Gastrocnemius medialis (tissue), 4 donors: ENCODE results near the gene YJU2. TPM values are rescaled to one million over a fixed set of nuclear protein-coding genes. Genes with fewer than 3 reads are reported as not detected.
"Not testable (repeated sequence)": the region's sequence is repeated elsewhere in the genome, so short reads cannot be mapped to it uniquely, and the experiment has no call there.

Source experiments
- ATAC-seq, 2 donors: fragments of 150-250 bp; one replicate each; pipeline ENCODE4 v1.9.1; 2016
- DNase-seq, 2 donors: peaks; one replicate each; pipeline ENCODE4 v3.0.0-alpha.2; 2019
- H3K27ac ChIP-seq, 4 donors: fragments of 200-600 bp; sonication (generic); 1 replicate in 1 of 4; 2 replicates in 3 of 4; pipeline ENCODE4 v1.5.1; 2016 to 2018; ENCODE audit warnings: mild to moderate bottlenecking in 2 of 4, moderate library complexity in 1 of 4
- H3K27me3 ChIP-seq, 3 donors: fragments of 200-600 bp; sonication (generic) in 2 of 3; 1 replicate in 1 of 3; 2 replicates in 2 of 3; pipeline versions ENCODE4 v1.5.1 to v1.6.0; 2016 to 2019; ENCODE audit warnings: mild to moderate bottlenecking in 1 of 3, moderate library complexity in 1 of 3
- H3K36me3 ChIP-seq, 2 donors: fragments of 200-600 bp; sonication (generic) in 1 of 2; one replicate each; pipeline ENCODE4 v1.5.1; 2017 to 2018
- H3K4me1 ChIP-seq, 2 donors: fragments of 200-600 bp; sonication (generic) in 1 of 2; one replicate each; pipeline ENCODE4 v1.5.1; 2016 to 2017; ENCODE audit warnings: mild to moderate bottlenecking in 2 of 2
- H3K4me3 ChIP-seq, 4 donors: fragments of 200-600 bp; sonication (generic) in 3 of 4; 1 replicate in 1 of 4; 2 replicates in 3 of 4; pipeline ENCODE4 v1.5.1; 2016 to 2019; ENCODE audit warnings: mild to moderate bottlenecking in 2 of 4
- H3K9me3 ChIP-seq, 3 donors: fragments of 200-600 bp; sonication (generic) in 2 of 3; 1 replicate in 1 of 3; 2 replicates in 2 of 3; pipeline ENCODE4 v1.5.1; 2016 to 2019
- POLR2A ChIP-seq, 2 donors: fragments of 450-650 bp; IDR thresholded peaks; one replicate each; pipeline ENCODE4 v1.6.1; 2017; ENCODE audit warnings: antibody characterized with exemption in 2 of 2, mild to moderate bottlenecking in 2 of 2, moderate library complexity in 2 of 2
- in situ Hi-C, 4 donors: fragments of 200-750 bp; cut with MboI; loops; one replicate each; pipeline versions ENCODE4 v1.15.0 to v1.8.0; 2017; ENCODE audit warnings: low sequenced_read_pairs in 4 of 4
- intact Hi-C: fragments of 100-400 bp; cut with DNase I; formaldehyde crosslinking; loops from one replicate; pipeline ENCODE4 v1.15.1; 2023; ENCODE audit warnings: low total_unique reads
- total RNA-seq, 4 donors: library from RNA; depleted of rRNA; stranded (reverse); fragments of >200 nt; gene quantifications; one replicate each; pipeline versions ENCODE4 v1.1.0 to v1.2.3, GENCODE V29; 2016
- TF ChIP-seq, protein P1 (sequence below), 5 experiments: fragments of 450-650 bp in 3 of 5; fragments of 200-600 bp in 2 of 5; sonication (generic) in 2 of 5; IDR thresholded peaks in 4 of 5; conservative IDR thresholded peaks in 1 of 5; 1 replicate in 4 of 5; 2 replicates in 1 of 5; pipeline ENCODE4 v1.5.1; 2016 to 2019; ENCODE audit warnings: antibody characterized with exemption in 5 of 5, mild to moderate bottlenecking in 3 of 5, moderate library complexity in 3 of 5

Gene YJU2
- total RNA-seq, 4 donors from 2014 or later: 13.5 to 37.8 (median 19.9) TPM

- Histone ChIP-seq H3K27ac (no peak overlapping the region), H3K9me3 (no peaks in the 10 kb centered on the region), H3K27me3 (peaks cover 0 to 4% (median 0%) of the 10 kb centered on the region in 3 donors), H3K4me3 (no peak overlapping the region), H3K4me1 (no peaks in the 10 kb centered on the region), H3K36me3 (no peaks in the 10 kb centered on the region)
- TF ChIP-seq POLR2A (IDR thresholded peaks at IDR 0.05): no peak
- TF ChIP-seq, protein P1, sequence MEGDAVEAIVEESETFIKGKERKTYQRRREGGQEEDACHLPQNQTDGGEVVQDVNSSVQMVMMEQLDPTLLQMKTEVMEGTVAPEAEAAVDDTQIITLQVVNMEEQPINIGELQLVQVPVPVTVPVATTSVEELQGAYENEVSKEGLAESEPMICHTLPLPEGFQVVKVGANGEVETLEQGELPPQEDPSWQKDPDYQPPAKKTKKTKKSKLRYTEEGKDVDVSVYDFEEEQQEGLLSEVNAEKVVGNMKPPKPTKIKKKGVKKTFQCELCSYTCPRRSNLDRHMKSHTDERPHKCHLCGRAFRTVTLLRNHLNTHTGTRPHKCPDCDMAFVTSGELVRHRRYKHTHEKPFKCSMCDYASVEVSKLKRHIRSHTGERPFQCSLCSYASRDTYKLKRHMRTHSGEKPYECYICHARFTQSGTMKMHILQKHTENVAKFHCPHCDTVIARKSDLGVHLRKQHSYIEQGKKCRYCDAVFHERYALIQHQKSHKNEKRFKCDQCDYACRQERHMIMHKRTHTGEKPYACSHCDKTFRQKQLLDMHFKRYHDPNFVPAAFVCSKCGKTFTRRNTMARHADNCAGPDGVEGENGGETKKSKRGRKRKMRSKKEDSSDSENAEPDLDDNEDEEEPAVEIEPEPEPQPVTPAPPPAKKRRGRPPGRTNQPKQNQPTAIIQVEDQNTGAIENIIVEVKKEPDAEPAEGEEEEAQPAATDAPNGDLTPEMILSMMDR (IDR thresholded peaks at IDR 0.05 in 4 of 5, conservative IDR thresholded peaks at IDR 0.05 in 1 of 5): no peak
- intact Hi-C loops (no loop called here), in situ Hi-C loops (no loop called here)
- ATAC-seq (no peak), DNase-seq (no peak)
These were observed 29.2 kb upstream of the YJU2 start for GRCh38 chr19:4217429-4218264.

DNA sequence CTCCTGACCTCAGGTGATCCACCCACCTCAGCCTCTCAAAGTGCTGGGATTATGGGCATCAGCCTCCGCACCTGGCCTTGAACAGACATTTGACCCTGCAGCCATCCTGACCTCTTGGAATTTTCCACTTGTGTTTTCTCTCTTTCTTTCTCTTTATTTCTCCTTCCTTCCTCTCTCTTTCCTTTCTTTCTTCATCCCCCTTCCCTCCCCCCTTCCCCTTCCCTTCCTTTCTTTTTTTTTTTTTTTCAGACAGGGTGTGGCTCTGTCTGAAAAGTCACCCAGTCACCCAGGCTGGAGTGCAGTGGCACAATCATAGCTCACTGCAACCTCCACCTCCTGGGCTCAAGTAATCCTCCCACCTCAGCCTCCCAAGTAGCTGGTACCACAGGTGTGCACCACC is 28.4 kb upstream of the YJU2 start:
- intact Hi-C loops, DNase-seq, in situ Hi-C loops: not testable (repeated sequence)

GRCh38 chr19:4220188-4220587 is 26.7 kb upstream of the YJU2 start:
- ATAC-seq: no peak
- in situ Hi-C loops: no loop called here
- H3K36me3 ChIP-seq: no peaks in the 10 kb centered on the region
- intact Hi-C loops: no loop called here
- no peaks in the 10 kb centered on the region for H3K4me1 ChIP-seq
- TF ChIP-seq POLR2A (IDR thresholded peaks at IDR 0.05): no peak
- TF ChIP-seq, protein P1 (IDR thresholded peaks at IDR 0.05 in 4 of 5, conservative IDR thresholded peaks at IDR 0.05 in 1 of 5): no peak
- DNase-seq: no peak
- H3K9me3 ChIP-seq: no peaks in the 10 kb centered on the region
- H3K27ac ChIP-seq: no peak overlapping the region
- no peaks in the 10 kb centered on the region for H3K27me3 ChIP-seq
- H3K4me3 ChIP-seq: no peak overlapping the region

More for the DNA sequence above, 28.4 kb upstream of the YJU2 start:
- not testable (repeated sequence) for H3K9me3 ChIP-seq, H3K27ac ChIP-seq, H3K27me3 ChIP-seq, H3K4me1 ChIP-seq, H3K36me3 ChIP-seq, H3K4me3 ChIP-seq, ATAC-seq

GRCh38 chr19:4224470-4224869 is 22.4 kb upstream of the YJU2 start:
- no peak for ATAC-seq
- Histone ChIP-seq H3K36me3 (no peaks in the 10 kb centered on the region), H3K4me1 (no peaks in the 10 kb centered on the region), H3K4me3 (no peak overlapping the region), H3K27ac (no peak overlapping the region), H3K27me3 (peaks cover 7 to 18% (median 11%) of the 10 kb centered on the region in 3 donors), H3K9me3 (no peaks in the 10 kb centered on the region)
- in situ Hi-C loops (no loop called here), intact Hi-C loops (no loop called here)
- no peak for TF ChIP-seq POLR2A (IDR thresholded peaks at IDR 0.05)
- TF ChIP-seq, protein P1 (IDR thresholded peaks at IDR 0.05 in 4 of 5, conservative IDR thresholded peaks at IDR 0.05 in 1 of 5): no peak
- no peak for DNase-seq

- TF ChIP-seq, protein P1 (IDR thresholded peaks at IDR 0.05 in 4 of 5, conservative IDR thresholded peaks at IDR 0.05 in 1 of 5): no peak
- TF ChIP-seq POLR2A (IDR thresholded peaks at IDR 0.05): no peak
- peaks cover 21 to 32% (median 26%) of the 10 kb centered on the region in 3 donors for H3K27me3 ChIP-seq
- in situ Hi-C loops (no loop called here), intact Hi-C loops (no loop called here)
- no peaks in the 10 kb centered on the region for H3K9me3 ChIP-seq
- ATAC-seq (no peak), DNase-seq (no peak)
- H3K36me3 ChIP-seq: no peaks in the 10 kb centered on the region
- H3K27ac ChIP-seq: no peak overlapping the region
- no peaks in the 10 kb centered on the region for H3K4me1 ChIP-seq
- no peak overlapping the region for H3K4me3 ChIP-seq
These were observed 21.0 kb upstream of the YJU2 start for GRCh38 chr19:4225885-4226284.
